MM.1S (cell line): ENCODE measurements around the gene SORL1.

ENCODE experiments used
- DNase-seq: peaks from one replicate; pipeline ENCODE4 v3.0.0-alpha.2; 2015
- H2AFZ ChIP-seq: fragments of 300-600 bp; sonication (generic); 2 replicates; pipeline ENCODE4 v1.6.0; 2016; ENCODE audit warnings: antibody characterized with exemption, low read length
- H3F3A ChIP-seq: fragments of 300-600 bp; sonication (generic); 2 replicates; pipeline ENCODE4 v1.6.1; 2016; ENCODE audit warnings: mild to moderate bottlenecking, antibody characterized with exemption, low read length, moderate library complexity, mixed read lengths; ENCODE audit not compliant: insufficient read depth
- H3K27ac ChIP-seq: fragments of 300-600 bp; sonication (generic); 2 replicates; pipeline ENCODE4 v1.5.1; 2016; ENCODE audit warnings: mild to moderate bottlenecking, low read length
- H3K27me3 ChIP-seq: fragments of 300-600 bp; sonication (generic); replicated peaks from 2 replicates; pipeline ENCODE4 v1.6.0; 2016; ENCODE audit warnings: low read length; ENCODE audit not compliant: insufficient read depth
- H3K36me3 ChIP-seq: fragments of 300-600 bp; sonication (generic); replicated peaks from 2 replicates; pipeline ENCODE4 v1.6.1; 2016; ENCODE audit warnings: mild to moderate bottlenecking, low read length, mixed read lengths; ENCODE audit not compliant: insufficient read depth
- H3K4me1 ChIP-seq: fragments of 300-600 bp; sonication (generic); 2 replicates; pipeline ENCODE4 v1.6.1; 2016; ENCODE audit warnings: low read length, mixed read lengths
- H3K4me2 ChIP-seq: fragments of 300-600 bp; sonication (generic); 2 replicates; pipeline ENCODE4 v1.6.0; 2016; ENCODE audit warnings: low read depth, low read length
- H3K4me3 ChIP-seq: fragments of 300-600 bp; sonication (generic); 2 replicates; pipeline ENCODE4 v1.5.1; 2016; ENCODE audit warnings: low read length, mixed read lengths
- H3K79me2 ChIP-seq: fragments of 300-600 bp; sonication (generic); 2 replicates; pipeline ENCODE4 v1.6.1; 2016; ENCODE audit warnings: mixed run types, low read length, mixed read lengths
- H3K9ac ChIP-seq: fragments of 300-600 bp; sonication (generic); 2 replicates; pipeline ENCODE4 v1.6.1; 2016; ENCODE audit warnings: low read length, mixed read lengths
- H3K9me2 ChIP-seq: fragments of 300-600 bp; sonication (generic); replicated peaks from 2 replicates; pipeline ENCODE4 v1.6.1; 2016; ENCODE audit warnings: mild to moderate bottlenecking, low read length, mixed read lengths; ENCODE audit not compliant: insufficient read depth
- H3K9me3 ChIP-seq: fragments of 300-600 bp; sonication (generic); replicated peaks from 2 replicates; pipeline ENCODE4 v1.6.1; 2016; ENCODE audit warnings: mild to moderate bottlenecking, low read length, mixed read lengths; ENCODE audit not compliant: insufficient read depth
- H4K20me1 ChIP-seq: fragments of 300-600 bp; sonication (generic); 2 replicates; pipeline ENCODE4 v1.6.1; 2016; ENCODE audit warnings: mild to moderate bottlenecking, low read length, moderate library complexity, mixed read lengths; ENCODE audit not compliant: insufficient read depth
- EZH2 ChIP-seq: fragments of 300-600 bp; sonication (generic); optimal IDR thresholded peaks from 2 replicates; pipeline ENCODE3; 2017; ENCODE audit warnings: low read depth, mild to moderate bottlenecking, antibody characterized with exemption, low read length, mixed read lengths
- EZH2phosphoT487 ChIP-seq: fragments of 300-600 bp; sonication (generic); IDR thresholded peaks from 2 replicates; pipeline ENCODE4 v1.6.1; 2018; ENCODE audit warnings: antibody characterized with exemption, low read length
- TF ChIP-seq, protein P1 (sequence below): fragments of 300-600 bp; sonication (generic); IDR thresholded peaks from 2 replicates; pipeline ENCODE4 v1.5.1; 2016; ENCODE audit warnings: antibody characterized with exemption, low read length, mixed read lengths

SORL1 gene

DNA sequence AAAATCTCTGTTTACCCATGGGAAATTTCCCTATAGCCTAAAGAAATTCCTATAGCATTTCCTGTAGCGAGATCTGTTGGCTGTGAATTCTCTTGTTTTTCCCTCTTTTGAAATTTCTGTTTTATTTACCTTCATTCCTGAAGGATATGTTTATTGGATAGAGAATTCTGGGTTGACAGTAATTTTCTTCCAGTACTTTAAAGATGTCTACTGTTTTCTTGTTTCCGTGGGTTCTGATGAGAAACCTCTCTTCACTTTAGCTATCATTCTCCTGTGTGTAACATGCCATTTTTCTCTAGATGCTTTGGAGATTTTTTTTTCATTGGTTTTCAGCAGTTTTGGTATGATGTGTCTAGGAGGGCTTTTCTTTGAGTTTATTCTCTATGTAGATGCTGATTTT, 78.1 kb downstream of the SORL1 start:
- Histone ChIP-seq H3K36me3 (no peaks in the 10 kb centered on the region), H3K9ac (no peak overlapping the region), H3K9me2 (no peaks in the 10 kb centered on the region), H2AFZ (no peak overlapping the region), H3K27ac (no peak overlapping the region), H3K4me3 (no peak overlapping the region), H3K79me2 (no peaks in the 10 kb centered on the region), H3K4me2 (no peak overlapping the region), H3F3A (no peaks in the 10 kb centered on the region), H3K4me1 (no peaks in the 10 kb centered on the region), H3K9me3 (no peaks in the 10 kb centered on the region), H4K20me1 (no peaks in the 10 kb centered on the region), H3K27me3 (no peaks in the 10 kb centered on the region)
- TF ChIP-seq EZH2phosphoT487: no peak
- TF ChIP-seq, protein P1, sequence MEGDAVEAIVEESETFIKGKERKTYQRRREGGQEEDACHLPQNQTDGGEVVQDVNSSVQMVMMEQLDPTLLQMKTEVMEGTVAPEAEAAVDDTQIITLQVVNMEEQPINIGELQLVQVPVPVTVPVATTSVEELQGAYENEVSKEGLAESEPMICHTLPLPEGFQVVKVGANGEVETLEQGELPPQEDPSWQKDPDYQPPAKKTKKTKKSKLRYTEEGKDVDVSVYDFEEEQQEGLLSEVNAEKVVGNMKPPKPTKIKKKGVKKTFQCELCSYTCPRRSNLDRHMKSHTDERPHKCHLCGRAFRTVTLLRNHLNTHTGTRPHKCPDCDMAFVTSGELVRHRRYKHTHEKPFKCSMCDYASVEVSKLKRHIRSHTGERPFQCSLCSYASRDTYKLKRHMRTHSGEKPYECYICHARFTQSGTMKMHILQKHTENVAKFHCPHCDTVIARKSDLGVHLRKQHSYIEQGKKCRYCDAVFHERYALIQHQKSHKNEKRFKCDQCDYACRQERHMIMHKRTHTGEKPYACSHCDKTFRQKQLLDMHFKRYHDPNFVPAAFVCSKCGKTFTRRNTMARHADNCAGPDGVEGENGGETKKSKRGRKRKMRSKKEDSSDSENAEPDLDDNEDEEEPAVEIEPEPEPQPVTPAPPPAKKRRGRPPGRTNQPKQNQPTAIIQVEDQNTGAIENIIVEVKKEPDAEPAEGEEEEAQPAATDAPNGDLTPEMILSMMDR: no peak
- DNase-seq: no peak

DNA sequence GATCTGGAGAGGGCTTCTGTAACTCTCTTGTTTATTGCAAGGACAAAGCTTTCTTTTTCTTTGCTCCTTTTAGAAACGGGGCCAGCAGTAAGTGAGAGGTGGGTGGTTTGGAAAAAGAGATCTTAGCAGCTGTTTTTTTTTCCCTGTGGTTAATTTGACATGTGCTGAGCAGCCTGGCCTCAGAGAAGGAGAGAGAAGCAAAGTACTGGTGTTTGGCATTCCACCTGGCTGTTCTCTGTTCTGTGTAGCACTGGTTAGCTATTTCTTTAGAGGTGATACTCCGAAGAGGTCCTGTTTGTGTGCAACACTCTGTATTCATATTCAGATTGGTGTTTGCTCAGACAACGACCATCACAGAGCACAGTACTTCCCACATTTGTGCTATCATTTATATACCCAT, 81.5 kb downstream of the SORL1 start:
- no peak overlapping the region for H3K9ac ChIP-seq
- no peak overlapping the region for H3K27ac ChIP-seq
- H3K36me3 ChIP-seq: no peaks in the 10 kb centered on the region
- H4K20me1 ChIP-seq: no peaks in the 10 kb centered on the region
- H2AFZ ChIP-seq: no peak overlapping the region
- no peaks in the 10 kb centered on the region for H3K27me3 ChIP-seq
- no peaks in the 10 kb centered on the region for H3K79me2 ChIP-seq
- H3F3A ChIP-seq: no peaks in the 10 kb centered on the region
- no peak overlapping the region for H3K4me3 ChIP-seq
- no peak overlapping the region for H3K4me2 ChIP-seq
- no peaks in the 10 kb centered on the region for H3K9me2 ChIP-seq
- DNase-seq: no peak
- TF ChIP-seq EZH2phosphoT487: no peak
- TF ChIP-seq, protein P1: no peak
- no peak for TF ChIP-seq EZH2
- H3K9me3 ChIP-seq: no peaks in the 10 kb centered on the region
- 0 out of 2 replicates have a peak, but pooled peaks cover 8% of the 10 kb centered on the region for H3K4me1 ChIP-seq

DNA sequence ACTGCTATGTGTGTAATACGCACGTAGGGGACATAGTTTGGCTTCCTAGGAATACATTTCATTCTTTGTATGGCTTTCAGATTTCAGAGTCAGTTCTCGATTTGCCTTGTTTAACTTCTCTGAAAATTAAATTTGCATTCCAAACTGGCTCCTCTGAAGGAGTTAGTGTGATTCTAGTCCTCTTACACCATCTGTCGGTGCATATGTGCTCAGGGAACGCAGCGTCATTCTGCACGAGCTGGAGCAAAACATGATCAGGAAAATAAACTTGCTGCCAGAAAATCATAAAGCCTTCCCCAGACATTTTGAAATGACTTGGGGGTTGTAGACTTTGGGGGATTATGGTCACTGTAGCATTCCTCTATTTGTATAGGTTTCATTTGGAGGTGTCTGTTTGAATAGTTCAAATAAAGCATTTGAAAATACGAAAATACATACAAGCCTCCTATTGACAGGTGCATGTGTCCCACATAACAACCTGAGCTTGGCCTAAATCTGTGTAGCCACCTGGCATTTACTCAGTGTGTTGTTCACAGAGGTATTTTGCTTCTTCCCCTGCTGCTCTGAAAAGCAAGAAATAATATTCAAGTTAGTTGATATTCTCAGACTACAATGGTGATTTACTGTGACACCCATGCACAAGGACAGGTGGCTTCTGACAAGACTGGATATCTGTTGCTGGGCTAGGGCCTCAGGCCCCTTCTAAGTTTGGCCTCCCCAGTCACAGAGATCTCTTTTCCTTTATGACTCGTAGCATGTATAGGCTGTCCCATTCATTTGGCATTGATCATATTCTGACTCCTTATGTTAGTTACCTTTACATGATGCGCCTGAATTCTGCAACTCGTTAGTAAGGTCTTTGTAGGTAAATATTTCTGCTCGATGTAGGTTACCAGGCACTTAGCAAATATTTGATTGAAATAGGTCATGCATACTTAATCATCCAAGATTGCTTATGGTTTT, 82.3 kb downstream of the SORL1 start:
- Histone ChIP-seq H3K79me2 (no peaks in the 10 kb centered on the region), H3K27me3 (no peaks in the 10 kb centered on the region), H2AFZ (no peak overlapping the region), H3K9me2 (no peaks in the 10 kb centered on the region), H3K9ac (no peak overlapping the region), H3F3A (no peaks in the 10 kb centered on the region), H3K4me3 (no peak overlapping the region), H4K20me1 (no peaks in the 10 kb centered on the region), H3K36me3 (no peaks in the 10 kb centered on the region), H3K27ac (no peak overlapping the region), H3K4me1 (0 out of 2 replicates have a peak, but pooled peaks cover 8% of the 10 kb centered on the region), H3K9me3 (no peaks in the 10 kb centered on the region), H3K4me2 (no peak overlapping the region)
- TF ChIP-seq EZH2phosphoT487 (no peak), EZH2 (no peak)
- TF ChIP-seq, protein P1: no peak
- DNase-seq: no peak
